GM12873 (cell line): ENCODE results near the gene ELK3.

Experiments used
- CTCF ChIP-seq: IDR thresholded peaks from 2 replicates; pipeline ENCODE4 v1.5.1; 2012; ENCODE audit warnings: low read depth, mild to moderate bottlenecking, moderate library complexity, low read length, control low read depth; ENCODE audit not compliant: insufficient read depth; ENCODE audit errors: missing control alignments

The ELK3 gene

GRCh38 chr12:96244826-96245225 is 50.7 kb downstream of the ELK3 start:
- TF ChIP-seq CTCF, result no peak

GRCh38 chr12:96246926-96247505 is 52.8 kb downstream of the ELK3 start:
- TF ChIP-seq CTCF, result no peak

- no peak for TF ChIP-seq CTCF
Observed at GRCh38 chr12:96247563-96247962, 53.4 kb downstream of the ELK3 start.

- TF ChIP-seq CTCF, result no peak
Observed at GRCh38 chr12:96248136-96248931, 54.2 kb downstream of the ELK3 start.

- no peak for TF ChIP-seq CTCF
Observed at GRCh38 chr12:96249196-96250118, 55.3 kb downstream of the ELK3 start.

- TF ChIP-seq CTCF, result no peak
Observed at GRCh38 chr12:96250119-96250685, 56.0 kb downstream of the ELK3 start.

GRCh38 chr12:96255077-96255476 is 60.9 kb downstream of the ELK3 start:
- no peak for TF ChIP-seq CTCF
